Epidermal melanocyte (primary cell): Measurements from ENCODE around the gene TAOK1.
"Not testable (repeated sequence)": the region's sequence is repeated elsewhere in the genome, so short reads cannot be mapped to it uniquely, and the experiment has no call there.

Experiments
- DNase-seq: peaks from one replicate; pipeline ENCODE4 v3.0.0; 2011; ENCODE audit warnings: low spot score; ENCODE audit not compliant: insufficient read length

TAOK1 gene

GRCh38 chr17:29389982-29390850, at the start of gene TAOK1:
Gene TAOK1, plus strand, starts transcription at chr17:29390363. Its CDS starts 61,186 bp downstream, at chr17:29451549.
- peak; percentile 94 for DNase-seq

- DNase-seq: no peak
Observed at GRCh38 chr17:29341726-29342125, 48.4 kb upstream of the TAOK1 start.

GRCh38 chr17:29342158-29342765, 47.9 kb upstream of the TAOK1 start:
- DNase-seq: no peak

GRCh38 chr17:29344201-29344856, 45.8 kb upstream of the TAOK1 start:
- no peak for DNase-seq

GRCh38 chr17:29345066-29345465, 45.1 kb upstream of the TAOK1 start:
- DNase-seq: no peak

- not testable (repeated sequence) for DNase-seq
Observed at GRCh38 chr17:29345470-29345869, 44.7 kb upstream of the TAOK1 start.

GRCh38 chr17:29346462-29346861, 43.7 kb upstream of the TAOK1 start:
- DNase-seq: no peak

GRCh38 chr17:29347831-29348629, 42.1 kb upstream of the TAOK1 start:
- no peak for DNase-seq

- DNase-seq: no peak
Observed at GRCh38 chr17:29349409-29349808, 40.8 kb upstream of the TAOK1 start.

- DNase-seq: no peak
Observed at GRCh38 chr17:29352146-29352545, 38.0 kb upstream of the TAOK1 start.

GRCh38 chr17:29357232-29357631, 32.9 kb upstream of the TAOK1 start:
- no peak for DNase-seq

GRCh38 chr17:29357821-29358232, 32.3 kb upstream of the TAOK1 start:
- DNase-seq: no peak

GRCh38 chr17:29358416-29358815, 31.7 kb upstream of the TAOK1 start:
- no peak for DNase-seq

- no peak for DNase-seq
Observed at GRCh38 chr17:29359777-29360176, 30.4 kb upstream of the TAOK1 start.

GRCh38 chr17:29363716-29364115, 26.4 kb upstream of the TAOK1 start:
- no peak for DNase-seq

- DNase-seq: no peak
Observed at GRCh38 chr17:29364691-29365090, 25.5 kb upstream of the TAOK1 start.

GRCh38 chr17:29368161-29368560, 22.0 kb upstream of the TAOK1 start:
- no peak for DNase-seq

- peak; percentile 20 for DNase-seq
Observed at GRCh38 chr17:29368926-29369325, 21.2 kb upstream of the TAOK1 start.

- DNase-seq: peak; percentile 88
Observed at GRCh38 chr17:29369831-29370735, 20.1 kb upstream of the TAOK1 start.

- no peak for DNase-seq
Observed at GRCh38 chr17:29376667-29377270, 13.4 kb upstream of the TAOK1 start.
